Natural killer cell (primary cell): ENCODE data around the gene SCTR. TPM values are rescaled to one million over a fixed set of nuclear protein-coding genes. Genes with fewer than 3 reads are reported as not detected.

ENCODE experiments used
- ATAC-seq, 3 donors: fragments of 150-1000 bp in 2 of 3; fragments of 200-7000 bp in 1 of 3; cut with Tn5 transposase; 1 replicate in 1 of 3; 2 replicates in 2 of 3; pipeline ENCODE4 v1.10.0; 2021; ENCODE audit warnings: mild to moderate bottlenecking in 2 of 3, moderate library complexity in 2 of 3
- DNase-seq, 2 donors: peaks; one replicate each; pipeline versions ENCODE4 v3.0.0 to v3.0.0-alpha.2; 2013 to 2021; ENCODE audit warnings: mixed read lengths in 1 of 2
- H3K27ac ChIP-seq: one replicate; pipeline ENCODE4 v1.5.1; 2013; ENCODE audit warnings: mild to moderate bottlenecking, low read length
- H3K27me3 ChIP-seq: one replicate; pipeline ENCODE4 v1.6.1; 2013; ENCODE audit warnings: low read length; ENCODE audit not compliant: control insufficient read depth, insufficient read depth
- H3K36me3 ChIP-seq: one replicate; pipeline ENCODE4 v1.6.1; 2013; ENCODE audit warnings: low read length; ENCODE audit not compliant: control insufficient read depth, insufficient read depth
- H3K4me1 ChIP-seq: one replicate; pipeline ENCODE4 v1.6.1; 2013; ENCODE audit warnings: low read length; ENCODE audit not compliant: control insufficient read depth, insufficient read depth
- H3K4me3 ChIP-seq: one replicate; pipeline ENCODE4 v1.5.1; 2013; ENCODE audit warnings: low read length
- H3K9me3 ChIP-seq: one replicate; pipeline ENCODE4 v1.6.1; 2013; ENCODE audit warnings: low read length; ENCODE audit not compliant: control insufficient read depth, insufficient read depth
- H3K27ac Mint-ChIP-seq, 2 donors: one replicate each; pipeline ENCODE4 v1.8.0; 2022; ENCODE audit warnings: mild to moderate bottlenecking in 2 of 2, mixed read lengths in 2 of 2, moderate library complexity in 1 of 2
- H3K27me3 Mint-ChIP-seq, 2 donors: one replicate each; pipeline ENCODE4 v1.8.0; 2022; ENCODE audit warnings: low read depth in 2 of 2, mixed read lengths in 2 of 2
- H3K36me3 Mint-ChIP-seq: one replicate; pipeline ENCODE4 v1.8.0; 2022; ENCODE audit warnings: mixed read lengths
- H3K4me1 Mint-ChIP-seq, 2 donors: one replicate each; pipeline ENCODE4 v1.8.0; 2022; ENCODE audit warnings: mixed read lengths in 2 of 2
- H3K4me3 Mint-ChIP-seq: one replicate; pipeline ENCODE4 v1.8.0; 2022; ENCODE audit warnings: mild to moderate bottlenecking, moderate library complexity, mixed read lengths
- H3K9me3 Mint-ChIP-seq, 2 donors: one replicate each; pipeline ENCODE4 v1.8.0; 2022; ENCODE audit warnings: mixed read lengths in 2 of 2
- CTCF ChIP-seq: fragments of 200-600 bp; IDR thresholded peaks from one replicate; pipeline ENCODE4 v1.8.0; 2022; ENCODE audit warnings: antibody characterized with exemption
- WGBS: methylation state at CpG from one replicate; pipeline ENCODE4 v1.1.7; 2013; ENCODE audit warnings: missing lambda C conversion rate; ENCODE audit not compliant: insufficient coverage; 5-methylcytosine and 5-hydroxymethylcytosine counted together
- intact Hi-C: fragments of 100-400 bp; cut with micrococcal nuclease; formaldehyde crosslinking; loops from one replicate; pipeline ENCODE4 v1.14.2; 2022
- total RNA-seq, 4 donors: library from RNA; stranded (reverse); fragments of 120-200 nt in 1 of 4; gene quantifications; one replicate each; pipeline versions ENCODE4 v1.2.3 to v1.2.4, GENCODE V29; 2013 to 2022

Gene SCTR
- total RNA-seq, 3 donors from 2014 or later (not counting 1 experiment from before 2014, with no cell fraction given): not detected

GRCh38 chr2:119463136-119463535 lies 61.1 kb downstream of the SCTR start:
- H3K9me3 ChIP-seq: no peaks in the 10 kb centered on the region
- Mint-ChIP-seq H3K9me3 (no peaks in the 10 kb centered on the region), H3K4me1 (no peaks in the 10 kb centered on the region), H3K27me3 (peaks cover 0 to 7% of the 10 kb centered on the region in 2 donors), H3K27ac (no peak overlapping the region), H3K4me3 (no peak overlapping the region), H3K36me3 (no peaks in the 10 kb centered on the region)
- no peak for TF ChIP-seq CTCF
- ATAC-seq: no peak
- DNase-seq: no peak
- intact Hi-C loops: no loop called here
- H3K27ac ChIP-seq: no peak overlapping the region
- H3K36me3 ChIP-seq: no peaks in the 10 kb centered on the region
- no peak overlapping the region for H3K4me3 ChIP-seq
- H3K4me1 ChIP-seq: no peaks in the 10 kb centered on the region
- no peaks in the 10 kb centered on the region for H3K27me3 ChIP-seq
- 84% methylated on average over 2 of the region's 4 CpGs for WGBS

GRCh38 chr2:119462574-119462973 lies 61.7 kb downstream of the SCTR start:
- no peak overlapping the region for H3K4me3 Mint-ChIP-seq
- no peak overlapping the region for H3K27ac ChIP-seq
- WGBS: 97% methylated on average over 7 of the region's 7 CpGs
- no peaks in the 10 kb centered on the region for H3K36me3 ChIP-seq
- ATAC-seq: no peak
- H3K4me3 ChIP-seq: no peak overlapping the region
- H3K27me3 ChIP-seq: no peaks in the 10 kb centered on the region
- no peak for TF ChIP-seq CTCF
- H3K4me1 ChIP-seq: no peaks in the 10 kb centered on the region
- no peaks in the 10 kb centered on the region for H3K36me3 Mint-ChIP-seq
- no peak for DNase-seq
- H3K4me1 Mint-ChIP-seq: no peaks in the 10 kb centered on the region
- intact Hi-C loops: no loop called here
- H3K9me3 Mint-ChIP-seq: no peaks in the 10 kb centered on the region
- H3K27ac Mint-ChIP-seq: no peak overlapping the region
- H3K27me3 Mint-ChIP-seq: peaks cover 0 to 7% of the 10 kb centered on the region in 2 donors
- H3K9me3 ChIP-seq: no peaks in the 10 kb centered on the region

- Histone ChIP-seq H3K27me3 (no peaks in the 10 kb centered on the region), H3K9me3 (no peaks in the 10 kb centered on the region), H3K4me1 (no peaks in the 10 kb centered on the region), H3K27ac (no peak overlapping the region), H3K4me3 (no peak overlapping the region), H3K36me3 (no peaks in the 10 kb centered on the region)
- intact Hi-C loops: no loop called here
- H3K27me3 Mint-ChIP-seq: peaks cover 1 to 7% of the 10 kb centered on the region in 2 donors
- TF ChIP-seq CTCF: no peak
- H3K4me3 Mint-ChIP-seq: no peak overlapping the region
- no peak overlapping the region for H3K27ac Mint-ChIP-seq
- ATAC-seq (no peak), DNase-seq (no peak)
- 91% methylated on average over 5 of the region's 5 CpGs for WGBS
- no peaks in the 10 kb centered on the region for H3K4me1 Mint-ChIP-seq
- H3K36me3 Mint-ChIP-seq: no peaks in the 10 kb centered on the region
- no peaks in the 10 kb centered on the region for H3K9me3 Mint-ChIP-seq
Observed at GRCh38 chr2:119461811-119462210, 62.5 kb downstream of the SCTR start.

GRCh38 chr2:119460076-119460475 lies 64.2 kb downstream of the SCTR start:
- DNase-seq: no peak
- WGBS: 83% methylated on average over 2 of the region's 2 CpGs
- Mint-ChIP-seq H3K27ac (no peak overlapping the region), H3K36me3 (no peaks in the 10 kb centered on the region), H3K27me3 (peaks cover under 1 to 14% of the 10 kb centered on the region in 2 donors), H3K4me3 (no peak overlapping the region), H3K9me3 (no peaks in the 10 kb centered on the region), H3K4me1 (no peaks in the 10 kb centered on the region)
- ATAC-seq: no peak
- H3K9me3 ChIP-seq: no peaks in the 10 kb centered on the region
- H3K4me1 ChIP-seq: no peaks in the 10 kb centered on the region
- no peak overlapping the region for H3K27ac ChIP-seq
- H3K4me3 ChIP-seq: no peak overlapping the region
- H3K27me3 ChIP-seq: no peaks in the 10 kb centered on the region
- no peaks in the 10 kb centered on the region for H3K36me3 ChIP-seq
- intact Hi-C loops: no loop called here
- no peak for TF ChIP-seq CTCF
